Prostate gland (tissue), 2 donors: ENCODE data around the gene APPBP2. TPM values are rescaled to one million over a fixed set of nuclear protein-coding genes. Genes with fewer than 3 reads are reported as not detected.

Source experiments
- DNase-seq: peaks from one replicate; pipeline ENCODE4 v3.0.0-alpha.2; 2019; ENCODE audit warnings: low spot score
- H3K27ac ChIP-seq, 2 donors: fragments of 200-600 bp; sonication (generic); 2 replicates each; pipeline ENCODE4 v1.5.1; 2017 to 2019
- H3K27me3 ChIP-seq: fragments of 200-600 bp; sonication (generic); replicated peaks from 2 replicates; pipeline ENCODE4 v1.5.1; 2019; ENCODE audit not compliant: insufficient read depth
- H3K36me3 ChIP-seq, 2 donors: fragments of 200-600 bp; sonication (generic); 1 replicate in 1 of 2; 2 replicates in 1 of 2; pipeline versions ENCODE4 v1.5.1 to v1.8.1; 2017 to 2019
- H3K4me1 ChIP-seq: fragments of 200-600 bp; sonication (generic); replicated peaks from 2 replicates; pipeline ENCODE4 v1.5.1; 2019
- H3K4me3 ChIP-seq, 2 donors: fragments of 200-600 bp; sonication (generic); 2 replicates each; pipeline ENCODE4 v1.5.1; 2017 to 2019
- H3K9me3 ChIP-seq: fragments of 200-600 bp; sonication (generic); 2 replicates; pipeline ENCODE4 v1.5.1; 2017
- CTCF ChIP-seq, 4 experiments: fragments of 200-600 bp in 2 of 4; fragments of 450-650 bp in 2 of 4; sonication (generic) in 2 of 4; IDR thresholded peaks; 1 replicate in 3 of 4; 2 replicates in 1 of 4; pipeline ENCODE4 v1.5.1; 2016 to 2019; ENCODE audit warnings: antibody characterized with exemption in 4 of 4, mild to moderate bottlenecking in 2 of 4, moderate library complexity in 2 of 4
- POLR2A ChIP-seq: fragments of 450-650 bp; IDR thresholded peaks from one replicate; pipeline ENCODE4 v1.6.1; 2016; ENCODE audit warnings: antibody characterized with exemption, mild to moderate bottlenecking
- POLR2AphosphoS5 ChIP-seq: sonication (generic); formaldehyde crosslinking; IDR thresholded peaks from one replicate; pipeline ENCODE4 v1.6.1; 2017; ENCODE audit warnings: antibody characterized with exemption
- WGBS: methylation state at CpG from one replicate; pipeline ENCODE4 v1.1.5; 2018; 5-methylcytosine and 5-hydroxymethylcytosine counted together
- intact Hi-C: fragments of 100-400 bp; cut with DNase I; formaldehyde crosslinking; loops from one replicate; pipeline ENCODE4 v1.14.2; 2022
- total RNA-seq, 2 donors: library from RNA; depleted of rRNA; stranded (reverse); fragments of >200 nt; gene quantifications; one replicate each; pipeline ENCODE4 v1.1.0, GENCODE V29; 2016

APPBP2 gene
- total RNA-seq, 2 donors from 2014 or later, result 35.7 to 50.0 TPM

DNA sequence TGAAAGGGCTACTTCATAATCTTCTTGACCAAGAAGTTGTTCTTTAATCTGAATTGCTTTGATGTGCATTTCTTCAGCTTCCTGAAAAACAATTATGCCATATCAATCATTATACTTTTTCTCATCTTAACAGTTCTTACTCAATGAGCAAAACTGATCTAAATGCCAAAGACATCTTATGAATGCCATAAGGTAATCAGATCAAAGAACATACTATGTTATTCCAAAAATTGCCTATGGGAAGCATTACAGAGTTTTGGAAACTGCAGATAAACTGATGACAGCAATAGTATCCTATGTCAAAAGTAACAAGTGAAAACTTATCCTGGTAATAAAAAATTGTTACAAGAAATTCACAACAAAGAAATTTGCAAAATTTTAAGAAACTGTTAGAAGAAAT is 74.1 kb downstream of the APPBP2 start:
- peaks cover 5 to 12% of the 10 kb centered on the region in 2 donors for H3K36me3 ChIP-seq

GRCh38 chr17:60451071-60451470 is 75.0 kb downstream of the APPBP2 start:
- TF ChIP-seq POLR2A (no peak), CTCF (IDR thresholded peaks at IDR 0.05) (no peak), POLR2AphosphoS5 (no peak)
- WGBS, result 97% methylated on average over 1 of the region's 1 CpG
- intact Hi-C loops, result no loop called here

More for the DNA sequence above, 74.1 kb downstream of the APPBP2 start:
- Histone ChIP-seq H3K27me3 (no peaks in the 10 kb centered on the region), H3K4me1 (no peaks in the 10 kb centered on the region), H3K4me3 (no peak overlapping the region), H3K9me3 (no peaks in the 10 kb centered on the region), H3K27ac (no peak overlapping the region)
- intact Hi-C loops, result no loop called here
- no peak for DNase-seq
- TF ChIP-seq CTCF (IDR thresholded peaks at IDR 0.05) (no peak), POLR2AphosphoS5 (no peak), POLR2A (no peak)

DNA sequence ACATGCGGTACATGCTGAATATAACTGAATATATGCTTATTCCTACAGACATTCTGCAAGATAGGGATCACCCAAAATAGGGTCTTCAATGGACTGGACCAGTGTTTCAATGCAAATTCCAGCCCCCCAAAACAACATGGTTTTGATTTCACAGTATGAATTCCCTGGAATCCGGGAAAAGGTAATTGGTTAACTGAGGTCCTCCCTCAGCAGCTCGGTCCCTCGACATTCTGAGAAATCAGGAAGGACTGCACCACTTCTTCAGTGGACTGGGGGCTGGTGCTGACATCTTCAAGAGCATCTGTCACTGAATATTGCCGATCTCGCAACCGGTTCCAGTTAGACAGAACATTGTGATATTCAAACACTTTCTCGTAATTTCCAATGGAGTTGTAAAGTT is 78.7 kb downstream of the APPBP2 start:
- DNase-seq, result no peak
- peaks cover 0 to 5% of the 10 kb centered on the region in 2 donors for H3K36me3 ChIP-seq
- no peak overlapping the region for H3K27ac ChIP-seq
- H3K4me3 ChIP-seq, result no peak overlapping the region
- H3K4me1 ChIP-seq, result no peaks in the 10 kb centered on the region
- intact Hi-C loops, result no loop called here
- 93% methylated on average over 8 of the region's 8 CpGs for WGBS
- no peaks in the 10 kb centered on the region for H3K9me3 ChIP-seq
- H3K27me3 ChIP-seq, result no peaks in the 10 kb centered on the region
- TF ChIP-seq POLR2A (no peak), CTCF (IDR thresholded peaks at IDR 0.05) (no peak), POLR2AphosphoS5 (no peak)

More at GRCh38 chr17:60451071-60451470, 75.0 kb downstream of the APPBP2 start:
- peaks cover 5 to 12% of the 10 kb centered on the region in 2 donors for H3K36me3 ChIP-seq
- no peaks in the 10 kb centered on the region for H3K9me3 ChIP-seq
- no peak for DNase-seq
- H3K27me3 ChIP-seq, result no peaks in the 10 kb centered on the region
- no peaks in the 10 kb centered on the region for H3K4me1 ChIP-seq
- H3K4me3 ChIP-seq, result no peak overlapping the region
- no peak overlapping the region for H3K27ac ChIP-seq

- TF ChIP-seq POLR2A (no peak), CTCF (IDR thresholded peaks at IDR 0.05) (no peak)
- Histone ChIP-seq H3K36me3 (peaks cover 0 to 5% of the 10 kb centered on the region in 2 donors), H3K4me1 (no peaks in the 10 kb centered on the region), H3K27me3 (no peaks in the 10 kb centered on the region), H3K9me3 (no peaks in the 10 kb centered on the region), H3K4me3 (no peak overlapping the region), H3K27ac (no peak overlapping the region)
- intact Hi-C loops, result no loop called here
- no peak for DNase-seq
Measured at GRCh38 chr17:60445144-60445543, 80.9 kb downstream of the APPBP2 start.

GRCh38 chr17:60443713-60444112 is 82.3 kb downstream of the APPBP2 start:
- Histone ChIP-seq H3K27me3 (no peaks in the 10 kb centered on the region), H3K9me3 (no peaks in the 10 kb centered on the region), H3K4me1 (no peaks in the 10 kb centered on the region), H3K27ac (no peak overlapping the region), H3K4me3 (no peak overlapping the region), H3K36me3 (peaks cover 0 to 5% of the 10 kb centered on the region in 2 donors)
- WGBS, result 48% methylated on average over 6 of the region's 6 CpGs
- no peak for DNase-seq
- intact Hi-C loops, result no loop called here
- TF ChIP-seq CTCF (IDR thresholded peaks at IDR 0.05) (no peak), POLR2AphosphoS5 (no peak), POLR2A (no peak)
